Suprapubic skin (tissue), 4 donors: ENCODE data around the gene NT5C3A.
"Not testable (repeated sequence)": the region's sequence is repeated elsewhere in the genome, so short reads cannot be mapped to it uniquely, and the experiment has no call there.

Experiments
- EP300 ChIP-seq: sonication (generic); formaldehyde crosslinking; IDR thresholded peaks from one replicate; pipeline ENCODE4 v1.6.1; 2017; ENCODE audit warnings: antibody characterized with exemption
- POLR2A ChIP-seq, 2 donors: fragments of 450-650 bp; IDR thresholded peaks; one replicate each; pipeline ENCODE4 v1.6.1; 2017; ENCODE audit warnings: antibody characterized with exemption in 2 of 2, mild to moderate bottlenecking in 2 of 2, moderate library complexity in 2 of 2
- POLR2AphosphoS5 ChIP-seq, 3 donors: sonication (generic); formaldehyde crosslinking; IDR thresholded peaks; one replicate each; pipeline ENCODE4 v1.6.1; 2017; ENCODE audit warnings: antibody characterized with exemption in 3 of 3
- TF ChIP-seq, protein P1 (sequence below), 2 donors: fragments of 200-600 bp in 1 of 2; fragments of 450-650 bp in 1 of 2; sonication (generic) in 1 of 2; IDR thresholded peaks; one replicate each; pipeline ENCODE4 v1.5.1; 2016 to 2019; ENCODE audit warnings: antibody characterized with exemption in 2 of 2, mild to moderate bottlenecking in 1 of 2, moderate library complexity in 1 of 2

- TF ChIP-seq, protein P1, sequence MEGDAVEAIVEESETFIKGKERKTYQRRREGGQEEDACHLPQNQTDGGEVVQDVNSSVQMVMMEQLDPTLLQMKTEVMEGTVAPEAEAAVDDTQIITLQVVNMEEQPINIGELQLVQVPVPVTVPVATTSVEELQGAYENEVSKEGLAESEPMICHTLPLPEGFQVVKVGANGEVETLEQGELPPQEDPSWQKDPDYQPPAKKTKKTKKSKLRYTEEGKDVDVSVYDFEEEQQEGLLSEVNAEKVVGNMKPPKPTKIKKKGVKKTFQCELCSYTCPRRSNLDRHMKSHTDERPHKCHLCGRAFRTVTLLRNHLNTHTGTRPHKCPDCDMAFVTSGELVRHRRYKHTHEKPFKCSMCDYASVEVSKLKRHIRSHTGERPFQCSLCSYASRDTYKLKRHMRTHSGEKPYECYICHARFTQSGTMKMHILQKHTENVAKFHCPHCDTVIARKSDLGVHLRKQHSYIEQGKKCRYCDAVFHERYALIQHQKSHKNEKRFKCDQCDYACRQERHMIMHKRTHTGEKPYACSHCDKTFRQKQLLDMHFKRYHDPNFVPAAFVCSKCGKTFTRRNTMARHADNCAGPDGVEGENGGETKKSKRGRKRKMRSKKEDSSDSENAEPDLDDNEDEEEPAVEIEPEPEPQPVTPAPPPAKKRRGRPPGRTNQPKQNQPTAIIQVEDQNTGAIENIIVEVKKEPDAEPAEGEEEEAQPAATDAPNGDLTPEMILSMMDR (IDR thresholded peaks at IDR 0.05): not testable (repeated sequence)
- TF ChIP-seq POLR2A (IDR thresholded peaks at IDR 0.05); POLR2AphosphoS5 (IDR thresholded peaks at IDR 0.05); EP300: not testable (repeated sequence)
Observed at GRCh38 chr7:33004104-33004616, 58.4 kb downstream of the NT5C3A start.
